Measurements from ENCODE around the gene E4F1.

The E4F1 gene

DNA sequence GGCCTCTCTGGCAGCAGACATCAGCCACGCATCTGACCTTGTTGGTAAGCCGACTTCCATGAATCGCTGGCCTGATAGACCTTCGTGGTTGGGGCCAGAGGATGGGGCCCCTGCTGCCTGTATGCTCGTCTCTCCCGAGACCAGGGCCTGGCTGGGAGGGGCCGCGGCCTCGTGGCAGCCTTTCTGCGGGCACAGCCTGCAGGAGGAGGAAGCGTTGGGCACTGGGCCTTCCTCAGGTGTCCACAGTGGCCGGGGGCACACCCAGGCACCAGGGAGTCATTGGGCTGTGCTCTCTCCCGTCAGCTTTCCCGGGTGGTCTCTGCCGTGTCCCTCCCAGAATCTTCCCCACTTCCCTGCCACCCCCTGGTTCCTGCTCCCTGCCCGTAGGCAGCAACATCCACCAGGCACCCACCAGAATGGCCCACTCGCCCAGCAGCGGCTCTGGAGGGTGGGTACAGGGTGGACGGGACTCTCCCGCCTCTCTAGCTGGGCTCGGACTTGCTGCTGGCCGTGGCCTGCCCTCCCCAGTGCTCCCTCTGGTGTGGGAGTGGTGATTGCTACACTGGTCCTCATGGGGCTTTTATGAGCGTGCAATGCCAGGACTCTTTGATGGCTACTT, 6.3 kb downstream of the E4F1 start:
- ATAC-seq = no peak
- Mint-ChIP-seq H3K4me1 (peaks cover 10% of the 10 kb centered on the region), H3K36me3 (peaks cover 33% of the 10 kb centered on the region), H3K4me3 (no peak overlapping the region), H3K9me3 (no peaks in the 10 kb centered on the region), H3K27ac (peak overlapping the region; percentile 61)
- DNase-seq (ENCODE audit: low spot score in 2 of 2) = no peak

DNA sequence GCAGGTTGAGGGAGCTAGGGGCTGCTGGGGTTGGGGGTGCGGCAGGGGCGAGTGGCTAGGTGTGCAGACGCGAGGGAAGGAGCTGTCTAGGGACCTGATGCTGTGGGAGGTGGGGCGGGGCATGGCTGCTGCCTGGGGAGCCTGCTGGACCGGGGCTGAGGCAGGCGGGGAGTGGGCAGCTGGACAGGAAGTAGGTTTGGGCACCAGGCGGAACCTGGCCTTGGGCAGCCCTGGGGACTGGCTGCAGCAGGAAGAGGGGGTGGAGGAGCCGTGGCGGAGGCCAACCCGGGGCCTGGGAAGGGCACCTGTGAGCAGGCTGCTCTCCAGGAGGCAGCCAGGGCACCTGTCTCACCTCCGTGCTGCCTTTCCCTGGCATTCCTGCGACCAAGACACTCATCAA, 7.0 kb downstream of the E4F1 start:
- Mint-ChIP-seq H3K36me3 (peaks cover 31% of the 10 kb centered on the region), H3K4me3 (no peak overlapping the region), H3K4me1 (peaks cover 7% of the 10 kb centered on the region), H3K9me3 (no peaks in the 10 kb centered on the region), H3K27ac (peak overlapping the region; percentile 61)
- ATAC-seq (no peak), DNase-seq (ENCODE audit: low spot score in 2 of 2) (no peak)

DNA sequence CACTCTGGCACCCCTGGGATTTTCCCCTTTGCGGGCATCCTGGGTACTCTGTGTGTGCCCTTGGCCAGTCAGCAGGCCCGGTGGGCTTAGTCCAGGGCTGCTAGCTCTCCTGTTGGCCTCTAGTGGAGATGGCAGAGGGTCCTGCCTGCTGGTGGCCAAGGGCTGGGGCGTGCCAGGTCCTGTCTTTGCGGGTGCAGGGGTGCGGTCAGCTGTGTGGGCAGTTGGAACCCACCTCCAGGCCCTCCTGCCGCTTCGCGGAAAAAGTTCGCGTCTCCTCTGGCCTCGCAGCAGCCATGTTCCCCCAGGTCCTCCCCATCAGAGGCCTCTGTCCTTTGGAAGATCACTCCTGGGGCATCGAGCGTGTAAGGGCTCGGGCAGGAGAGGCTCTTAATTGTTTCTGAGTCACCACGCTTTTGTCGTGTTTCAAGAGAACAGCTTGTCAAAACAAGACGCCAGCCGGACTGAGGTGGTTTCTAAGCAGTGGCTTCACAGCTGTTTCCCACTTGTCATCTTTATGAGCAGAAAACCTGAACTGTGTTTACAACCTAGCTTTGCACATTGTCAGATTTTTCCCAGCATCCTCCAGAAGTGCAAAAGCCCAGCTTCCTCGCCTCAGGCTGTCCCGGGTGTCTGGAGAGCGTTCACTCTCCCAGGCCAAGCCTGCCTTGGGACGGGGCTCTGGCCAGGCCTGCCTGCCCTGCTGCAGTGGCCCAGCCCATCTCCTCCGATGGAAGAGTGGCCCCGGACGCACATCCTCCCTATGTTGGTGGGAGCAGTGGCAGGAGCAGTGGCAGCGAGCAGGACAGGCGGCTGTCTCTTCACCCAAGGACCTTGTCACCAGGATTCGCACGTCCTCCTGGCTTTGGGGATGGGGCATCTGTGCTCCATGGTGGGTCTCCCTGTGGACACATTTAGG, 7.9 kb downstream of the E4F1 start:
- Mint-ChIP-seq H3K36me3 (peaks cover 22% of the 10 kb centered on the region), H3K9me3 (no peaks in the 10 kb centered on the region), H3K4me1 (peaks cover 2% of the 10 kb centered on the region), H3K27ac (no peak overlapping the region), H3K4me3 (no peak overlapping the region)
- no peak for ATAC-seq
- no peak for DNase-seq (ENCODE audit: low spot score in 2 of 2)

DNA sequence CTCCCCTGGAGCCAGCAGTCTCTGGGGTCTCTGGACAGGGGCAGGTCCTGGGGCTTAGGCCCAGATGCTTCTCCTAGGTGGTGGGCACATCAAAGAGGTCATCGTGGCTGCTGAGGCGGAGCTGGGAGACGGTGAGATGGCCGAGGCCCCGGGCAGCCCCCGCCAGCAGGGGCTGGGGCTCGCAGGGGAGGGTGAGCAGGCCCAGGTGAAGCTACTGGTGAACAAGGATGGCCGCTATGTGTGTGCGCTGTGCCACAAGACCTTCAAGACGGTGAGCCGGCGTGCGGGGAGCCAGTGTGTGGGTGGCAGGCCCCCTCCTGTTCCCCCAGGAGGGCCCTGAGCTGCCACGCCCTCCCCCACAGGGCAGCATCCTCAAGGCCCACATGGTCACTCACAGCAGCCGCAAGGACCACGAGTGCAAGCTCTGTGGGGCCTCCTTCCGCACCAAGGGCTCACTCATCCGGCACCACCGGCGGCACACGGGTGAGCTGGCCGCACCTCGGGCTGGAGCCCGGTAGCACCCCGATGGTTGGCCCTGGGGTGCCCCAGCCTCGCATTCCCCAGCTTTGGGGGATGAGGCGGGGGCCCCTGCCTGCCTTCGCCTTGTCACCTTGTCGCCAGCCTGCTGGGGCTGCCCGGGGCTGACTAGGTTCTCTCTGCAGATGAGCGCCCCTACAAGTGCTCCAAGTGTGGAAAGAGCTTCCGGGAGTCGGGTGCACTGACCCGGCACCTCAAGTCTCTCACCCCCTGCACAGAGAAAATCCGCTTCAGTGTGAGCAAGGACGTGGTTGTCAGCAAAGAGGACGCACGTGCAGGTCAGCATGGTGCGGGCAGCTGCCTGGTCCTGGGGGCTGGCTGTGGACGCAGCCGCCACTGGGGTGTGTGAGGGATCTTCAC, 9.0 kb downstream of the E4F1 start:
- no peak for ATAC-seq
- Mint-ChIP-seq H3K9me3 (no peaks in the 10 kb centered on the region), H3K4me3 (no peak overlapping the region), H3K27ac (no peak overlapping the region), H3K4me1 (no peaks in the 10 kb centered on the region), H3K36me3 (peaks cover 22% of the 10 kb centered on the region)
- DNase-seq (ENCODE audit: low spot score in 2 of 2) = no peak

DNA sequence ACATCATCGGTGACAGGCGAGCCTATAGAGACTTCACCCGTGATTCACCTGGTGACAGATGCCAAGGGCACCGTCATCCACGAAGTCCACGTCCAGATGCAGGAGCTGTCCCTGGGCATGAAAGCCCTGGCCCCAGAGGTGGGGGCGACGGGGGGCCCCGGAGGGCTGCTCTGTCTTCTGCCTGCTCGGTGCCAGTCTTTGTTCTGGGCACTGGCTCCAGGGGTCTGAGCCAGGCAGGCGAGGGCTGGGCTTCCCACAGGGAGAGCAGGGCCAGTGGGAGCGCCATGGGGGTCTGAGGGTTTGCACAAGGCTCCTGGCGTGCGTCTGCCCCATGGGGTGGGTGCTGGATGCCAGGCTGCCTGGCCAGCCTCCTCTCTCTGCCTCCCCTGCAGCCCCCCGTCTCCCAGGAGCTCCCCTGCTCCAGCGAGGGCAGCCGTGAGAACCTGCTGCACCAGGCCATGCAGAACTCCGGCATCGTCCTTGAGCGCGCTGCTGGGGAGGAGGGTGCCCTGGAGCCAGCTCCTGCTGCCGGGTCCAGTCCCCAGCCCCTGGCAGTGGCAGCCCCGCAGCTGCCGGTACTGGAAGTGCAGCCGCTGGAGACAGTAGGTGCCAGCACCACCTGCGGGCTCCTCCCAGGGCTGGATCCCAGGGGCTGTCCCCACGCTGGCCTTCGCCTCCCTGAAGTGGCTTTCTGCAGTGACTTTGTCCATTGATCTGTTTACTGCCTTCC, 9.8 kb downstream of the E4F1 start:
- no peak for ATAC-seq
- Mint-ChIP-seq H3K4me1 (no peaks in the 10 kb centered on the region), H3K9me3 (no peaks in the 10 kb centered on the region), H3K36me3 (peaks cover 22% of the 10 kb centered on the region), H3K4me3 (no peak overlapping the region), H3K27ac (no peak overlapping the region)
- DNase-seq (ENCODE audit: low spot score in 2 of 2) = no peak

DNA sequence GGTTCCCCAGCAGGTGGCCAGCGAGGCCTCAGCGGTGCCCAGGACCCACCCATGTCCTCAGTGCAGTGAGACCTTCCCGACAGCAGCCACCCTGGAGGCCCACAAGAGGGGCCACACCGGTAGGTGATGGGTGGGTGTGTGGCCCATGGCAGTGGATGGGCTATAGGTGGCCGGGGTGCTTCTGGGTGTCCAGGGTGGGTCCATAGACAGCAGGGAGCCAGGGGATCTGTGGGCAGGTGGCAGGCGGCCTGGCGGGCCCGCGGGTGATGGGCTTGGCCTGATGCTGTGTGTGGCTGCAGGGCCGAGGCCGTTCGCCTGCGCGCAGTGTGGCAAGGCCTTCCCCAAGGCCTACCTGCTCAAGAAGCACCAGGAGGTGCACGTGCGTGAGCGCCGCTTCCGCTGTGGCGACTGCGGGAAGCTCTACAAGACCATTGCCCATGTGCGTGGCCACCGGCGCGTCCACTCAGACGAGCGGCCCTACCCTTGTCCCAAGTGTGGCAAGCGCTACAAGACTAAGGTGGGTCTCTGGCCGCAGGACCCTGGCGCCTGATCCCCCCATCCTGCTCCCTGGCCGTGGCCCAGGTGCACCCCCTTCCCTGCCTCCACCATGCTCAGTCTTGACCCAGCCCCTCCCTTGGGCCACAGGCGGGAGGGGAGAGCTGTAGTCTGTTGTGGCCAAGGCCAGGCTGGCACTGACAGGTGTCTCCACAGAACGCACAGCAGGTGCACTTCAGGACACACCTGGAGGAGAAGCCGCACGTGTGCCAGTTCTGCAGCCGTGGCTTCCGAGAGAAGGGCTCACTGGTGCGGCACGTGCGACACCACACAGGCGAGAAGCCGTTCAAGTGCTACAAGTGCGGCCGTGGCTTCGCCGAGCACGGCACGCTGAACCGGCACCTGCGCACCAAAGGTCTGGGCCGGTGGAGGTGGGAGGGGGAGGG, 10.8 kb downstream of the E4F1 start:
- no peak overlapping the region for H3K27ac Mint-ChIP-seq
- DNase-seq (ENCODE audit: low spot score in 2 of 2) (no peak), ATAC-seq (no peak)
- H3K36me3 Mint-ChIP-seq = peaks cover 22% of the 10 kb centered on the region
- no peak overlapping the region for H3K4me3 Mint-ChIP-seq
- H3K4me1 Mint-ChIP-seq = no peaks in the 10 kb centered on the region
- H3K9me3 Mint-ChIP-seq = no peaks in the 10 kb centered on the region

- Mint-ChIP-seq H3K36me3 (peaks cover 20% of the 10 kb centered on the region), H3K27ac (no peak overlapping the region), H3K4me1 (no peaks in the 10 kb centered on the region), H3K9me3 (no peaks in the 10 kb centered on the region), H3K4me3 (no peak overlapping the region)
- DNase-seq (ENCODE audit: low spot score in 2 of 2) = no peak
- ATAC-seq = no peak
Measured at GRCh38 chr16:2234813-2235170, 11.4 kb downstream of the E4F1 start.

- Mint-ChIP-seq H3K4me1 (no peaks in the 10 kb centered on the region), H3K27ac (no peak overlapping the region), H3K4me3 (no peak overlapping the region), H3K9me3 (no peaks in the 10 kb centered on the region), H3K36me3 (peaks cover 24% of the 10 kb centered on the region)
- DNase-seq (ENCODE audit: low spot score in 2 of 2) (no peak), ATAC-seq (peak; percentile 2)
Measured at GRCh38 chr16:2235234-2235651, 11.9 kb downstream of the E4F1 start.

- H3K4me3 Mint-ChIP-seq = no peak overlapping the region
- ATAC-seq (peak; percentile 3), DNase-seq (ENCODE audit: low spot score in 2 of 2) (no peak)
- peaks cover 24% of the 10 kb centered on the region for H3K36me3 Mint-ChIP-seq
- no peak overlapping the region for H3K27ac Mint-ChIP-seq
- no peaks in the 10 kb centered on the region for H3K4me1 Mint-ChIP-seq
- no peaks in the 10 kb centered on the region for H3K9me3 Mint-ChIP-seq
Measured at GRCh38 chr16:2235695-2236336, 12.4 kb downstream of the E4F1 start.

DNA sequence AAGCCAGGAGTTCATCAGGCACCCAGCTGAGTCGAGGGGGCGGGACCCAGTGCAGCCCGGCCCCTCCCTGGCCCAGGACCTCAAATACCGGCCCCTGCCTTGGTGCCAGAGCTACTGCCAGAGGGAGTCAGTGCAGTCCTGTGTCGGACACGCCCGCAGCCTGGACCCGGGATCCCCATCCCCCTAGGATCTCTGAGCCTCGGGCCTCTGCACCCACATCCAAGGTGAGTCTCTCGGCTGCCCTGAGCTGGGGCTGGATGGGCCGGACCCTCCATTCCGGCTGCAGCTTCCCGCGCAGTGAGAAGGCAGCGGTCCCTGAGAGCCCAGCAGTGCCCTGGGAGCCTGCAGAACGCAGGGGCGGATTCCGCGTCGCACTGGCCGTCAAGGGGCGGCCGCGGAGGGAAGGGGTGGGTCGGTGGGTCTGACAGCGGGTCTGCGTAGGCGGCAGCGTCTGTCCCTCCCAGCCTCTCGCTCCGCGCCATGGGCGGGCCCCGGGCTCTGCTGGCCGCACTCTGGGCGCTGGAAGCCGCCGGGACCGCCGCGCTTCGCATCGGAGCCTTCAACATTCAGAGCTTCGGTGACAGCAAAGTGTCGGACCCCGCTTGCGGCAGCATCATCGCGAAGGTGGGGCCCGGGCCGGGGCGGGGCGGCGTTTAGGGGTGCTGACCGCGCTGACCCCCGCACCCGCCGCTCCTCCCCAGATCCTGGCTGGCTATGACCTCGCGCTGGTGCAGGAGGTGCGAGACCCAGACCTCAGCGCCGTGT, 13.1 kb downstream of the E4F1 start, which contains the start of gene DNASE1L2:
TSS of gene DNASE1L2 (plus strand) at position 108 of the 765 bp plus-strand sequence. CDS start at position 481, 373 bp downstream.
- peaks cover 27% of the 10 kb centered on the region for H3K36me3 Mint-ChIP-seq
- no peak within 1 kb of the TSS for H3K27ac Mint-ChIP-seq
- no peaks in the 10 kb centered on the region for H3K9me3 Mint-ChIP-seq
- H3K4me3 Mint-ChIP-seq = no peak within 1 kb of the TSS
- no peak for DNase-seq (ENCODE audit: low spot score in 2 of 2)
- H3K4me1 Mint-ChIP-seq = no peaks in the 10 kb centered on the region
- ATAC-seq = no peak

- Mint-ChIP-seq H3K4me3 (no peak overlapping the region), H3K4me1 (no peaks in the 10 kb centered on the region), H3K36me3 (peaks cover 28% of the 10 kb centered on the region), H3K27ac (no peak overlapping the region), H3K9me3 (no peaks in the 10 kb centered on the region)
- ATAC-seq (no peak), DNase-seq (ENCODE audit: low spot score in 2 of 2) (no peak)
Measured at GRCh38 chr16:2237102-2237482, 13.7 kb downstream of the E4F1 start.

- Mint-ChIP-seq H3K4me3 (no peak overlapping the region), H3K27ac (no peak overlapping the region), H3K4me1 (no peaks in the 10 kb centered on the region), H3K36me3 (peaks cover 34% of the 10 kb centered on the region), H3K9me3 (no peaks in the 10 kb centered on the region)
- DNase-seq (ENCODE audit: low spot score in 2 of 2) (no peak), ATAC-seq (no peak)
Measured at GRCh38 chr16:2237493-2238149, 14.2 kb downstream of the E4F1 start.
